BJ (cell line): Measurements from ENCODE around the gene CARMIL1. TPM values are rescaled to one million over a fixed set of nuclear protein-coding genes. Genes with fewer than 3 reads are reported as not detected.

Experiments
- CTCF ChIA-PET: fragments of 350-600 bp; formaldehyde crosslinking; extraction: SDS; loops from one replicate; lab custom pipeline; 2021; ENCODE audit warnings: antibody characterized with exemption, inconsistent platforms; lab: Yijun Ruan, JAX
- POLR2A ChIA-PET: fragments of 300-600 bp; sonication (Branson Sonifier 250); formaldehyde crosslinking; extraction: SDS; loops from one replicate; lab custom pipeline; 2021; ENCODE audit warnings: antibody characterized with exemption; lab: Charles Lee
- DNase-seq: peaks from one replicate; pipeline ENCODE4 v3.0.0-alpha.2; 2011; ENCODE audit warnings: low read depth
- H3K27me3 ChIP-seq: 2 replicates; pipeline ENCODE4 v1.6.0; 2011; ENCODE audit warnings: low read length; ENCODE audit not compliant: control insufficient read depth, insufficient read depth
- H3K36me3 ChIP-seq: 2 replicates; pipeline ENCODE4 v1.5.1; 2011; ENCODE audit warnings: low read length; ENCODE audit not compliant: control insufficient read depth, insufficient read depth
- H3K4me3 ChIP-seq: 2 replicates; pipeline ENCODE4 v1.5.1; 2011; ENCODE audit warnings: low read depth, mild to moderate bottlenecking, control low read depth, low read length
- polyA plus RNA-seq: library from polyadenylated mRNA; depleted of rRNA; stranded (reverse); fragments of >200 nt; gene quantifications from 2 replicates; pipeline ENCODE4 v1.2.3, GENCODE V29; 2011
- TF ChIP-seq, protein P1 (sequence below): IDR thresholded peaks from 2 replicates; pipeline ENCODE4 v1.5.1; 2011; ENCODE audit warnings: low read depth, mild to moderate bottlenecking, control low read depth, inconsistent platforms, low read length, moderate library complexity; ENCODE audit not compliant: insufficient read depth

The CARMIL1 gene
- polyA plus RNA-seq, 1 experiment, result 3.7 TPM

DNA sequence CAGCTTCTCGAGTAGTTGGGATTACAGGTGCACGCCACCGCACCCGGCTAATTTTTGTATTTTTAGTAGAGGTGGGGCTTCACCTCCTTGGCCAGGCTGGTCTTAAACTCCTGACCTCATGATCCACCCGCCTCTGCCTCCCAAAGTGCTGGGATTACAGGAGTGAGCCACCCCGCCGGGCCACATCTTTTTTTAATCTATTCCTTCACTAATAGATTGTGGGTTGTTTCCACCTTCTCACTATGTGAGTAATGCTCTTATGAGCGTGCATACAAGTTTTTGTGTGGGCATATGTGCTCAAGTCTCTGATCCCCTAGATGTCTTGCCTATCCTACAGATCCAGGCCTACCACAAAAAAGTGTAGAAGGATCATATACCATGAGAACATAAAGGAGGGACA is 30.7 kb downstream of the CARMIL1 start:
- DNase-seq, result no peak
- TF ChIP-seq, protein P1, sequence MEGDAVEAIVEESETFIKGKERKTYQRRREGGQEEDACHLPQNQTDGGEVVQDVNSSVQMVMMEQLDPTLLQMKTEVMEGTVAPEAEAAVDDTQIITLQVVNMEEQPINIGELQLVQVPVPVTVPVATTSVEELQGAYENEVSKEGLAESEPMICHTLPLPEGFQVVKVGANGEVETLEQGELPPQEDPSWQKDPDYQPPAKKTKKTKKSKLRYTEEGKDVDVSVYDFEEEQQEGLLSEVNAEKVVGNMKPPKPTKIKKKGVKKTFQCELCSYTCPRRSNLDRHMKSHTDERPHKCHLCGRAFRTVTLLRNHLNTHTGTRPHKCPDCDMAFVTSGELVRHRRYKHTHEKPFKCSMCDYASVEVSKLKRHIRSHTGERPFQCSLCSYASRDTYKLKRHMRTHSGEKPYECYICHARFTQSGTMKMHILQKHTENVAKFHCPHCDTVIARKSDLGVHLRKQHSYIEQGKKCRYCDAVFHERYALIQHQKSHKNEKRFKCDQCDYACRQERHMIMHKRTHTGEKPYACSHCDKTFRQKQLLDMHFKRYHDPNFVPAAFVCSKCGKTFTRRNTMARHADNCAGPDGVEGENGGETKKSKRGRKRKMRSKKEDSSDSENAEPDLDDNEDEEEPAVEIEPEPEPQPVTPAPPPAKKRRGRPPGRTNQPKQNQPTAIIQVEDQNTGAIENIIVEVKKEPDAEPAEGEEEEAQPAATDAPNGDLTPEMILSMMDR, result no peak
- CTCF ChIA-PET, result interaction anchor here (1.0 kb wide), 1 partner anchor 9 kb away, joined by 3 read pairs; no protein-coding TSS in a partner anchor
- Histone ChIP-seq H3K27me3 (no peaks in the 10 kb centered on the region), H3K4me3 (no peak overlapping the region), H3K36me3 (no peaks in the 10 kb centered on the region)
- POLR2A ChIA-PET, result no interaction called here

DNA sequence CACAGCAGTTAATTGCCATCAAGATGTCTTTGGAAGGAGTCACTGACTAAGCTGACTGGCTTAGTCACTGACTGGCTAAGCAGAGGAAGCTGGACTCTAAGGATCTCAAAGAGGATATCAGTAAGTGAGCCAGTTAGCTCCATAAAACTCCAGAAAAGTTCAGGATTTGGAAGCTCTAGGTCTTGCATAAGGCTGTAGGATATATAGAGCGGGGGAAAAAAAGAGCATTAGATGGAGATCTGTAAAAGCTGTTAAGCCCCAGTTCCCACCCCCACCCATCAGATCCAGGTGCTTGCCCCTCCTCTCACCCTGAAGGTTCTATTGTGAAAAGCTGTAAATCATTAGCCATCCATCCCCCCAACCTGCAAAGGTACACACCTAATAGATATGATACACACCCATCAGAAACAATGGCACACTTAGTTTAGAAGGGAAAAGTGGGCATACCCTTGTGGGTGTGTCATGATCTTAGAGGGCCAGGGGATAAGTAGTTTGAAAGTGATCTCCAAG is 32.2 kb downstream of the CARMIL1 start:
- H3K36me3 ChIP-seq, result no peaks in the 10 kb centered on the region
- POLR2A ChIA-PET, result interaction anchor here (0.6 kb wide), 1 partner anchor 27 kb away, joined by 10 read pairs; no protein-coding TSS in a partner anchor

GRCh38 chr6:25312034-25312620 is 33.0 kb downstream of the CARMIL1 start:
- ChIA-PET POLR2A (interaction anchor here (0.6 to 1.2 kb wide), 3 partner anchors 16 to 877 kb away, joined by 3 to 6 read pairs (median 4); no protein-coding TSS in a partner anchor), CTCF (interaction anchor here (1.0 kb wide), 1 partner anchor 33 kb away, joined by 5 read pairs; the partner anchor contains the start of gene CARMIL1)
- Histone ChIP-seq H3K27me3 (no peaks in the 10 kb centered on the region), H3K36me3 (no peaks in the 10 kb centered on the region), H3K4me3 (0 out of 2 replicates have a peak overlapping the region, but pooled peaks have one; percentile 1)
- TF ChIP-seq, protein P1, result no peak
- DNase-seq, result peak; percentile 85

More for the DNA sequence above, 32.2 kb downstream of the CARMIL1 start:
- peak; percentile 28 for DNase-seq
- TF ChIP-seq, protein P1, result no peak
- no peak overlapping the region for H3K4me3 ChIP-seq
- no peaks in the 10 kb centered on the region for H3K27me3 ChIP-seq
- CTCF ChIA-PET, result interaction anchor here (0.7 kb wide), 1 partner anchor 88 kb away, joined by 3 read pairs; no protein-coding TSS in a partner anchor

DNA sequence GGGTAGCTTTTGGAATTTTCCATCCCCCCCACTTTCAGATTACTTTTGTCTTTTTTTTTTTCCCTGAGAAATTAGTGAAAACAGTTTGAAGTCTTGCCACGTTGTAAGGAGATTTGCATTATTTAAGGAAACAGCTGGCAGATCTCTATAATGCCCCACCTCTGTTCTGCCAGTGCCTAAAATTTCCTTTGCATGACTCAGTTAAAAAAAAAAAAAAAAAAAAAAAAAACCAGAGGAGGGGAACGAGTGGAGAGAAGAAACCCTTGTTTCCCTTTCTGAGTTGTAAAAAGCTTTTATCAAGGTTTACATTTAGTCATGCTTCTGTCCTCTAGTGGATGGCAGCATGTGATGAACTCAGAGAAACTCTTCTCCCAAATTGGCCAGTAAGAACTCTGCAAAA is 33.5 kb downstream of the CARMIL1 start:
- ChIA-PET CTCF (interaction anchor here (1.0 to 2.2 kb wide), 2 partner anchors 12 to 33 kb away, joined by 5 to 7 read pairs; partner anchors contain the start of gene CARMIL1), POLR2A (interaction anchor here (0.9 to 1.2 kb wide), 3 partner anchors 15 to 207 kb away, joined by 3 to 24 read pairs (median 6); no protein-coding TSS in a partner anchor)
- Histone ChIP-seq H3K4me3 (peak overlapping the region; percentile 4; the same call in 1 of the 2 replicates), H3K27me3 (no peaks in the 10 kb centered on the region), H3K36me3 (no peaks in the 10 kb centered on the region)
- peak; percentile 62 for DNase-seq
- TF ChIP-seq, protein P1, result peak; percentile 35; the same call in 1 of the 2 replicates

DNA sequence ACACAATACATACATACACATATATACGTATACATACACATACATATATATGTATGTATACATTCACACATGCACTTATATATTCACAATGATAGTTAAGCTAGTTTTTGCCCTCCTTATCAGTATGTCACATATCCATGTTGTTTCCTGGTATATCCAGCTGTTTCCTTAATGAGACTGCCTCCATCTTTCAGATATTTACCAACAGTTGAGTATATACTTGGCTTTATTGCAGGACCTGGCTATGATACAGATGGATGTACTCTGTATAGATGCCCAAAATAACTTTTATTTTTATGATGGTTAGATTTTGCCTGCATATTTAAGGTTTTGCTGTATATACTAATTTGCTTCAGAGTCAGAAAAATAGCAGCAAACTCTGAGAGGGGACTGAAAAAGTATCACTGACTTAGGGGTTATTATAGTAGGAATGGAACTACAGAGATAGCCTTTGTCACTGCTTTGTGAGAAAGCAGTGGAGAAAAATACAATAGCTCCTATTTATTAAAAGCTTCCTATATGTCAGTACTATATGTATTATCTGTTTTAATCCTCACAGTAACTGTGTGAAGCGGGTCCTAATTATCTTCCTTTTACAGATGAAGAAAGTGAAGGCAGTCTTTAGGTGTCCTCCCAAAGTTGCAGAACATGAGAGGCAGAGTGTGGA is 35.5 kb downstream of the CARMIL1 start:
- POLR2A ChIA-PET, result no interaction called here
- no peaks in the 10 kb centered on the region for H3K36me3 ChIP-seq
- no peaks in the 10 kb centered on the region for H3K27me3 ChIP-seq
- CTCF ChIA-PET, result interaction anchor here (2.2 kb wide), 1 partner anchor 10 kb away, joined by 7 read pairs; no protein-coding TSS in a partner anchor
- no peak overlapping the region for H3K4me3 ChIP-seq
- DNase-seq, result no peak
- TF ChIP-seq, protein P1, result no peak
